PC-9 (cell line): ENCODE data around the gene PPP2R5A.

Experiments
- EZH2 ChIP-seq: fragments of 200-600 bp; sonication (generic); IDR thresholded peaks from 2 replicates; pipeline ENCODE4 v1.8.0; 2017; ENCODE audit warnings: antibody characterized with exemption, low read depth
- TF ChIP-seq, protein P1 (sequence below): fragments of 200-600 bp; sonication (generic); conservative IDR thresholded peaks from 2 replicates; pipeline ENCODE4 v1.6.1; 2017; ENCODE audit warnings: mixed run types, antibody characterized with exemption, mild to moderate bottlenecking, moderate library complexity

DNA sequence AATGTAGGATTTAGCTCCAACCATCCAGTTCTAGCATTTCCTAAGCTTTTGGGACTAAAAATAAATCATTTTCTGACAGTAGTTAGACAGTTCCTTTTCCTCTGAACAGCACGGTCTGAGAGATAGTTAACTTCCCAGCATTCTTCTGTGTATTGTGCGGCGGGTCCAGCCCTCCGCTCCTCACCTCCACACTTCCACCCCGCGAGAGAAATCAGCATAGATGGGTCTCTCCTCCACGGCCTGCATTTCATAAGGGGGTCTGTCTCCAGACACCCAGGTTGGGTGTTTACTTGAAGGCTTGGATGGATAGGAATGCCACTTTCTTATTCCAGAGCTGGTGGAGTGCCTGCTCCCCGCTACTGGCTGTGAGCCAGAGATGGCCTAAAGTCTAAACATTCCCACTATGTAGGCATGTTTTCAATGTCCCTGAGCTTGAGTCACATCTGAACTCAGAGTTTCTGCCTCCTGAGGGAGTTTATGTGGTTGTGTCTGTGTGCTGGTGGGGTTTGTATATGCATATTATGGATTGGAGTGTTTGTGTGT lies 38.0 kb upstream of the PPP2R5A start:
- TF ChIP-seq, protein P1, sequence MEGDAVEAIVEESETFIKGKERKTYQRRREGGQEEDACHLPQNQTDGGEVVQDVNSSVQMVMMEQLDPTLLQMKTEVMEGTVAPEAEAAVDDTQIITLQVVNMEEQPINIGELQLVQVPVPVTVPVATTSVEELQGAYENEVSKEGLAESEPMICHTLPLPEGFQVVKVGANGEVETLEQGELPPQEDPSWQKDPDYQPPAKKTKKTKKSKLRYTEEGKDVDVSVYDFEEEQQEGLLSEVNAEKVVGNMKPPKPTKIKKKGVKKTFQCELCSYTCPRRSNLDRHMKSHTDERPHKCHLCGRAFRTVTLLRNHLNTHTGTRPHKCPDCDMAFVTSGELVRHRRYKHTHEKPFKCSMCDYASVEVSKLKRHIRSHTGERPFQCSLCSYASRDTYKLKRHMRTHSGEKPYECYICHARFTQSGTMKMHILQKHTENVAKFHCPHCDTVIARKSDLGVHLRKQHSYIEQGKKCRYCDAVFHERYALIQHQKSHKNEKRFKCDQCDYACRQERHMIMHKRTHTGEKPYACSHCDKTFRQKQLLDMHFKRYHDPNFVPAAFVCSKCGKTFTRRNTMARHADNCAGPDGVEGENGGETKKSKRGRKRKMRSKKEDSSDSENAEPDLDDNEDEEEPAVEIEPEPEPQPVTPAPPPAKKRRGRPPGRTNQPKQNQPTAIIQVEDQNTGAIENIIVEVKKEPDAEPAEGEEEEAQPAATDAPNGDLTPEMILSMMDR: no peak
- TF ChIP-seq EZH2: no peak
